Tibial nerve (tissue), 4 donors: ENCODE results near the gene MYH7.
"Not testable (repeated sequence)": the region's sequence is repeated elsewhere in the genome, so short reads cannot be mapped to it uniquely, and the experiment has no call there.

Experiments
- CTCF ChIP-seq, 5 experiments: fragments of 200-600 bp in 3 of 5; fragments of 450-650 bp in 2 of 5; sonication (generic) in 3 of 5; IDR thresholded peaks; one replicate each; pipeline ENCODE4 v1.5.1; 2016 to 2019; ENCODE audit warnings: antibody characterized with exemption in 5 of 5, mild to moderate bottlenecking in 3 of 5, moderate library complexity in 2 of 5
- EP300 ChIP-seq, 2 donors: sonication (generic); formaldehyde crosslinking; IDR thresholded peaks; one replicate each; pipeline ENCODE4 v1.6.1; 2017; ENCODE audit warnings: antibody characterized with exemption in 2 of 2, mild to moderate bottlenecking in 1 of 2
- POLR2A ChIP-seq, 2 donors: fragments of 450-650 bp; IDR thresholded peaks; one replicate each; pipeline ENCODE4 v1.6.1; 2017; ENCODE audit warnings: antibody characterized with exemption in 2 of 2, mild to moderate bottlenecking in 2 of 2, moderate library complexity in 2 of 2

GRCh38 chr14:23389871-23390270 lies 45.6 kb downstream of the MYH7 start:
- TF ChIP-seq EP300, POLR2A, CTCF (IDR thresholded peaks at IDR 0.05): not testable (repeated sequence)
